HFFc6 (cell line): ENCODE data around the gene USP7. TPM values are rescaled to one million over a fixed set of nuclear protein-coding genes. Genes with fewer than 3 reads are reported as not detected.
"Not testable (repeated sequence)": the region's sequence is repeated elsewhere in the genome, so short reads cannot be mapped to it uniquely, and the experiment has no call there.

ENCODE experiments used
- DNase-seq: peaks from one replicate; pipeline ENCODE4 v3.0.0-alpha.2; 2018
- H3K27ac Mint-ChIP-seq: 2 replicates; pipeline ENCODE4 v1.8.0; 2020; ENCODE audit warnings: mild to moderate bottlenecking, mixed read lengths
- H3K27me3 Mint-ChIP-seq: 2 replicates; pipeline ENCODE4 v1.8.0; 2021; ENCODE audit warnings: mild to moderate bottlenecking, moderate library complexity, mixed read lengths; ENCODE audit not compliant: insufficient read depth
- H3K36me3 Mint-ChIP-seq: 2 replicates; pipeline ENCODE4 v1.8.0; 2021; ENCODE audit warnings: low read depth, mixed read lengths
- H3K4me1 Mint-ChIP-seq: 2 replicates; pipeline ENCODE4 v1.8.0; 2020; ENCODE audit warnings: low read depth, mixed read lengths
- H3K4me3 Mint-ChIP-seq: 2 replicates; pipeline ENCODE4 v1.8.0; 2020; ENCODE audit warnings: mild to moderate bottlenecking, moderate library complexity, mixed read lengths
- H3K9me3 Mint-ChIP-seq: 2 replicates; pipeline ENCODE4 v1.8.0; 2020; ENCODE audit warnings: mild to moderate bottlenecking, mixed read lengths
- total RNA-seq, 6 experiments: library from RNA; stranded (reverse); fragmentation: NEBNext Ultra II Directional; extraction: Animal tissue kit (Norgen Biotek cat#: 25700); gene quantifications; 2 replicates in 1 of 6; 3 replicates in 5 of 6; pipeline ENCODE4 v1.2.3, GENCODE V29; 2021
- TF ChIP-seq, protein P1 (sequence below): fragments of 200-600 bp; sonication (generic); IDR thresholded peaks from 2 replicates; pipeline ENCODE4 v1.5.0; 2021; ENCODE audit warnings: antibody characterized with exemption, mild to moderate bottlenecking

USP7 gene
- total RNA-seq, 6 experiments from 2014 or later: 80.1 to 93.4 (median 89.5) TPM

DNA sequence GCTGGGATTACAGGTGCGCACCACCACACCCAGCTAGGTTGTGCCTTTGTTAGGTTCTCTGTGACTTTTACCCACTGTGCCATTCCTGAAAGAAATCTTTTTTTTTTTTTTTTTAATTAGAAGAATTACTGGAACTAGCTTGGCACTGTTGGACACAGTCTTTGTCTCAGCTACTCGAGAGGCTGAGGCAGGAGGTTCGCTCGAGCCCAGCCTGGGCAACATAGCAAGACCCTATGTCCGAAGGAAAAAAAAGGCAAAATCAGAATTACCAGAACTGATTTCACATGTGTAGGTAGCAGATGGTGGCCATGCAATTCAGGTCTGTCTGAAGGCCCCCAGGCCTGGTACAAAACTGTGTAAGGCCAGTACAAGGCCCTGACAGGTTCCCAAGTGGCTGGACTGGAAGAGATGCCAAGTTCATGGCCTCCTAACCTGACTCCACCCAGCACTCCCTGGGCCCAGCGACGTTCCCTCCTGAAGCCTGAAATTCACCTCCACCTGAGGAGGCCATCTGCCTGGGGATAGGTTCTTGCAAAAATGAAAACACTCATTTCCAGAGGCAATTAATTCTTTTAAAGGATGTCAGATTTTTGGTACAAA lies 117.9 kb downstream of the USP7 start:
- Mint-ChIP-seq H3K9me3 (no peaks in the 10 kb centered on the region), H3K4me1 (peaks cover 51% of the 10 kb centered on the region), H3K36me3 (peaks cover 36% of the 10 kb centered on the region), H3K27me3 (peaks cover 25% of the 10 kb centered on the region), H3K4me3 (no peak overlapping the region), H3K27ac (peak overlapping the region; percentile 48; the same call in 1 of the 2 replicates)
- DNase-seq: no peak
- TF ChIP-seq, protein P1, sequence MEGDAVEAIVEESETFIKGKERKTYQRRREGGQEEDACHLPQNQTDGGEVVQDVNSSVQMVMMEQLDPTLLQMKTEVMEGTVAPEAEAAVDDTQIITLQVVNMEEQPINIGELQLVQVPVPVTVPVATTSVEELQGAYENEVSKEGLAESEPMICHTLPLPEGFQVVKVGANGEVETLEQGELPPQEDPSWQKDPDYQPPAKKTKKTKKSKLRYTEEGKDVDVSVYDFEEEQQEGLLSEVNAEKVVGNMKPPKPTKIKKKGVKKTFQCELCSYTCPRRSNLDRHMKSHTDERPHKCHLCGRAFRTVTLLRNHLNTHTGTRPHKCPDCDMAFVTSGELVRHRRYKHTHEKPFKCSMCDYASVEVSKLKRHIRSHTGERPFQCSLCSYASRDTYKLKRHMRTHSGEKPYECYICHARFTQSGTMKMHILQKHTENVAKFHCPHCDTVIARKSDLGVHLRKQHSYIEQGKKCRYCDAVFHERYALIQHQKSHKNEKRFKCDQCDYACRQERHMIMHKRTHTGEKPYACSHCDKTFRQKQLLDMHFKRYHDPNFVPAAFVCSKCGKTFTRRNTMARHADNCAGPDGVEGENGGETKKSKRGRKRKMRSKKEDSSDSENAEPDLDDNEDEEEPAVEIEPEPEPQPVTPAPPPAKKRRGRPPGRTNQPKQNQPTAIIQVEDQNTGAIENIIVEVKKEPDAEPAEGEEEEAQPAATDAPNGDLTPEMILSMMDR: no peak

DNA sequence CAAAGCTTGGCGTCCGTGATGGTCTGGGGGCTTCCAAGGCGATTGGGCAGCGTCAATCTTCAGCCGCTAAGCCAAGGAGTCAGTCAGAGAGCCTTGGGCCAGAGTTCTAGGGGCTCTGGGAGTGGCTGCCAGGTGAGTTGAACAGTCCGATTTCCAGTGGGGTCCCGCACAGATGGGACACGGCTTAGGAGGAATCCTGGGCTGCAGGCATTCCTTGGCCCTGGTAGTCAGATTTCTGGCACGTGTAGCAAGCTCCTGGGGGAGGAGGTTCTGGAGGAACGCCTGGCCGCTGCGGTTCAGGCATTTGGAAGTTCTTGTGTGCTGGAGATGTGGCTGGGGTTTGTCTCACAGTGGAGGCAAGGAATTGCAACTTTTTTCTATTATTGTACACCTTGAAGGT lies 120.4 kb downstream of the USP7 start:
- H3K4me1 Mint-ChIP-seq: peaks cover 26% of the 10 kb centered on the region
- not testable (repeated sequence) for H3K27me3 Mint-ChIP-seq

More for the DNA sequence above, 120.4 kb downstream of the USP7 start:
- H3K4me3 Mint-ChIP-seq, H3K9me3 Mint-ChIP-seq, H3K27ac Mint-ChIP-seq, DNase-seq: not testable (repeated sequence)
- H3K36me3 Mint-ChIP-seq: peaks cover 27% of the 10 kb centered on the region

Other genes starting within 250 kb of the USP7 start
- 1 to 10 TPM; 5.2 to 9.1 (median 6.9) TPM for gene TMEM186, start 166.3 kb downstream of the USP7 start, total RNA-seq
- 10 to 100 TPM; 38.9 to 48.5 (median 44.3) TPM for gene PMM2, start 166.1 kb downstream of the USP7 start, total RNA-seq
- gene CARHSP1, start 94.9 kb downstream of the USP7 start, total RNA-seq: 100 to 1,000 TPM in 3 of 6 experiments, 10 to 100 TPM in 3; 91.4 to 114 (median 97.9) TPM
- not detected for gene LITAFD, start 81.6 kb downstream of the USP7 start, total RNA-seq
- 10 to 100 TPM; 65.0 to 77.4 (median 72.0) TPM for gene HAPSTR1, start 127.7 kb upstream of the USP7 start, total RNA-seq